ENCODE data around the gene ARHGEF25.
"Not testable (repeated sequence)": the region's sequence is repeated elsewhere in the genome, so short reads cannot be mapped to it uniquely, and the experiment has no call there.

Gene ARHGEF25

GRCh38 chr12:57641699-57642442, 30.6 kb downstream of the ARHGEF25 start:
- DNase-seq (ENCODE audit: low read depth, low spot score): no peak

GRCh38 chr12:57645990-57646658, 34.9 kb downstream of the ARHGEF25 start:
- DNase-seq (ENCODE audit: low read depth, low spot score): peak; percentile 50
- H3K4me3 ChIP-seq (ENCODE audit: low read depth, low read length): not testable (repeated sequence)

More at GRCh38 chr12:57641699-57642442, 30.6 kb downstream of the ARHGEF25 start:
- H3K4me3 ChIP-seq (ENCODE audit: low read depth, low read length): no peak overlapping the region
- no peak for TF ChIP-seq CTCF (IDR thresholded peaks at IDR 0.05; ENCODE audit: low read depth, low read length)
- in situ Hi-C loops (cut with HindIII; ENCODE audit: low sequenced_read_pairs): no loop called here

GRCh38 chr12:57646659-57647049, 35.4 kb downstream of the ARHGEF25 start:
- DNase-seq (ENCODE audit: low read depth, low spot score); H3K4me3 ChIP-seq (ENCODE audit: low read depth, low read length); in situ Hi-C loops (cut with HindIII; ENCODE audit: low sequenced_read_pairs): not testable (repeated sequence)

More at GRCh38 chr12:57645990-57646658, 34.9 kb downstream of the ARHGEF25 start:
- in situ Hi-C loops (cut with HindIII; ENCODE audit: low sequenced_read_pairs): not testable (repeated sequence)

- in situ Hi-C loops (cut with HindIII; ENCODE audit: low sequenced_read_pairs): no loop called here
- DNase-seq (ENCODE audit: low read depth, low spot score): no peak
- H3K4me3 ChIP-seq (ENCODE audit: low read depth, low read length): no peak overlapping the region
- no peak for TF ChIP-seq CTCF (IDR thresholded peaks at IDR 0.05; ENCODE audit: low read depth, low read length)
These were observed 42.8 kb downstream of the ARHGEF25 start for GRCh38 chr12:57654042-57654441.

- in situ Hi-C loops (cut with HindIII; ENCODE audit: low sequenced_read_pairs): no loop called here
- no peak overlapping the region for H3K4me3 ChIP-seq (ENCODE audit: low read depth, low read length)
- no peak for TF ChIP-seq CTCF (IDR thresholded peaks at IDR 0.05; ENCODE audit: low read depth, low read length)
- DNase-seq (ENCODE audit: low read depth, low spot score): no peak
These were observed 44.5 kb downstream of the ARHGEF25 start for GRCh38 chr12:57655541-57656240.

GRCh38 chr12:57656408-57656807, 45.2 kb downstream of the ARHGEF25 start:
- in situ Hi-C loops (cut with HindIII; ENCODE audit: low sequenced_read_pairs); H3K4me3 ChIP-seq (ENCODE audit: low read depth, low read length); DNase-seq (ENCODE audit: low read depth, low spot score): not testable (repeated sequence)

- no peak for DNase-seq (ENCODE audit: low read depth, low spot score)
- no peak for TF ChIP-seq CTCF (IDR thresholded peaks at IDR 0.05; ENCODE audit: low read depth, low read length)
- no peak overlapping the region for H3K4me3 ChIP-seq (ENCODE audit: low read depth, low read length)
- in situ Hi-C loops (cut with HindIII; ENCODE audit: low sequenced_read_pairs): no loop called here
These were observed 46.5 kb downstream of the ARHGEF25 start for GRCh38 chr12:57657744-57658143.

GRCh38 chr12:57658890-57659289, 47.7 kb downstream of the ARHGEF25 start:
- TF ChIP-seq CTCF (IDR thresholded peaks at IDR 0.05; ENCODE audit: low read depth, low read length): no peak
- no peak for DNase-seq (ENCODE audit: low read depth, low spot score)
- in situ Hi-C loops (cut with HindIII; ENCODE audit: low sequenced_read_pairs): no loop called here
- H3K4me3 ChIP-seq (ENCODE audit: low read depth, low read length): no peak overlapping the region

Measured in astrocyte of the spinal cord (primary cell).